Right atrium auricular region (tissue), 2 donors: ENCODE results near the gene BHLHA15. TPM values are rescaled to one million over a fixed set of nuclear protein-coding genes. Genes with fewer than 3 reads are reported as not detected.

Experiments used
- DNase-seq: peaks from one replicate; pipeline ENCODE4 v3.0.0-alpha.2; 2019; ENCODE audit warnings: low spot score
- H3K27ac ChIP-seq, 2 donors: fragments of 200-600 bp; sonication (generic); 1 replicate in 1 of 2; 2 replicates in 1 of 2; pipeline ENCODE4 v1.5.1; 2016 to 2019
- H3K27me3 ChIP-seq, 2 donors: fragments of 200-600 bp; sonication (generic); one replicate each; pipeline versions ENCODE4 v1.5.1 to v1.6.0; 2017 to 2019
- H3K36me3 ChIP-seq: fragments of 200-600 bp; sonication (generic); one replicate; pipeline ENCODE4 v1.5.1; 2016
- H3K4me1 ChIP-seq, 2 donors: fragments of 200-600 bp; sonication (generic); one replicate each; pipeline versions ENCODE4 v1.5.1 to v1.6.0; 2017 to 2019
- H3K4me3 ChIP-seq, 2 donors: fragments of 200-600 bp; sonication (generic); 1 replicate in 1 of 2; 2 replicates in 1 of 2; pipeline ENCODE4 v1.5.1; 2017 to 2019; ENCODE audit warnings: mild to moderate bottlenecking in 1 of 2, moderate library complexity in 1 of 2
- H3K9me3 ChIP-seq, 2 donors: fragments of 200-600 bp; sonication (generic); one replicate each; pipeline ENCODE4 v1.5.1; 2019
- total RNA-seq, 2 donors: library from RNA; depleted of rRNA; stranded (reverse); fragments of >200 nt; gene quantifications; one replicate each; pipeline ENCODE4 v1.1.0, GENCODE V29; 2016
- TF ChIP-seq, protein P1 (sequence below), 2 donors: fragments of 200-600 bp; sonication (generic); IDR thresholded peaks; one replicate each; pipeline ENCODE4 v1.5.1; 2019; ENCODE audit warnings: antibody characterized with exemption in 2 of 2

BHLHA15 gene
- total RNA-seq, 2 donors from 2014 or later, result 0.83 TPM; not detected in 1

DNA sequence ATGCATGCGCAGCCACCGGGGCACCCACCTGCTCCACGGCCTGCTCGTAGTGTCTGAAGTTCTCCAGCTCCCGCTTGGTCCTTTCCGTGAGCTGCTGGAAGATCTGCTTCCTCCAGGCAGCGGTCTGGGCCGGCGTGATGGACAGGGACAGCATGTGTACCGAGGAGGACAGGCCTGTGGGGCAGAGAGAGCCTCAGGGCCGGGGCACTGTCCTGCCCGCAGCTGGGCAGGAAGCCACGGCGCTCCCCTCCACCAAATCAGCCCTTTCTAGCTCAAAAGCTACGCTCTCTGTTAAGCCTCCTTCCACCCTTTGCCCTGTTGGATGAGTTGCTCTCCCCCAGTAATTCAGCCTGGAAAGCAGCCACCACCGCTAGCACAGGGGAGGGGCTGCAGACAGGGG lies 21.6 kb downstream of the BHLHA15 start:
- Histone ChIP-seq H3K27ac (no peak overlapping the region), H3K4me3 (no peak overlapping the region), H3K27me3 (no peaks in the 10 kb centered on the region), H3K4me1 (no peaks in the 10 kb centered on the region), H3K36me3 (peaks cover 11% of the 10 kb centered on the region), H3K9me3 (no peaks in the 10 kb centered on the region)
- TF ChIP-seq, protein P1, sequence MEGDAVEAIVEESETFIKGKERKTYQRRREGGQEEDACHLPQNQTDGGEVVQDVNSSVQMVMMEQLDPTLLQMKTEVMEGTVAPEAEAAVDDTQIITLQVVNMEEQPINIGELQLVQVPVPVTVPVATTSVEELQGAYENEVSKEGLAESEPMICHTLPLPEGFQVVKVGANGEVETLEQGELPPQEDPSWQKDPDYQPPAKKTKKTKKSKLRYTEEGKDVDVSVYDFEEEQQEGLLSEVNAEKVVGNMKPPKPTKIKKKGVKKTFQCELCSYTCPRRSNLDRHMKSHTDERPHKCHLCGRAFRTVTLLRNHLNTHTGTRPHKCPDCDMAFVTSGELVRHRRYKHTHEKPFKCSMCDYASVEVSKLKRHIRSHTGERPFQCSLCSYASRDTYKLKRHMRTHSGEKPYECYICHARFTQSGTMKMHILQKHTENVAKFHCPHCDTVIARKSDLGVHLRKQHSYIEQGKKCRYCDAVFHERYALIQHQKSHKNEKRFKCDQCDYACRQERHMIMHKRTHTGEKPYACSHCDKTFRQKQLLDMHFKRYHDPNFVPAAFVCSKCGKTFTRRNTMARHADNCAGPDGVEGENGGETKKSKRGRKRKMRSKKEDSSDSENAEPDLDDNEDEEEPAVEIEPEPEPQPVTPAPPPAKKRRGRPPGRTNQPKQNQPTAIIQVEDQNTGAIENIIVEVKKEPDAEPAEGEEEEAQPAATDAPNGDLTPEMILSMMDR (IDR thresholded peaks at IDR 0.05), result no peak
- DNase-seq, result no peak

DNA sequence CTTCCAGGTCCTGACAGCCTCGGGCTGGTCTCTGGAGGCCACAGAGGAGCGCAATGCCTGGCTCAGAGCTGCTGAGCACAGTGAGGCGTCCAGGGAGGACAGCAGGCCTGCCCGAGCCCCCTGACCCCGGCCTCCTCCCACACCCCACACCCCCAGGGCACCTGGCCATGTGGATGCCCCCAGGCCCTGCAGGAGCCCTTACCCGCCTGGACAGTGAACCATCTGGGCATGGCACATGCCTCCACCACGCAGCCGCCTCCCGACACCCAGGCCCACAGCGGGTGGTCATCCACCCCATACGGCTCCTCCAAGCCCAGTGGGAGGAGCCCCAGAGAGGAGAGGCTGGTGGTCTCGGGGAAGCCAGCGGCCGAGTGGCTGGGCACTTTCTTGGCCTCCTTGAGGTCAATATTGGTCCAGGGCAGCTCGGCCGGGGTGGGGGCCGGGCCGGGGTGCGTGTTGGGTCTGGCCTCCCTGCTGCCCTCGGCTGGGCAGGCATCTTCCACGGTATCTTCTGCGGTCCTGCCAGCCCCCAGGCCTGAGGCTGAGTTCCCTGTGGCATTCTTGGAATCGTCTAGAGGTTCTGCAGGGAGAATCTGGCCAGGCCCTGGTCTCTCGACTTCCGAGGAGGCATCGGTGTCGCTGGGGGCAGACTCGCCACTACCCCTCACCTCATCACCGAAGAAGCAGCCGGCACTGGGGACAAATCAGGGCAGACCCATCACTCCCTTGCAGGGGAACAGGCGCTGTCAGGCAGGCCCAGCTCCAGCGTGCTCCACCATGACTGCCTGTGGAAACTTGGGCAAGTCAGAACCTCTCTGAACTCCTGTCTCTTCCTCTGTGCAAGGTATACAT lies 22.2 kb downstream of the BHLHA15 start:
- H3K9me3 ChIP-seq, result no peaks in the 10 kb centered on the region
- H3K4me1 ChIP-seq, result no peaks in the 10 kb centered on the region
- no peak overlapping the region for H3K27ac ChIP-seq
- TF ChIP-seq, protein P1 (IDR thresholded peaks at IDR 0.05), result no peak
- no peaks in the 10 kb centered on the region for H3K27me3 ChIP-seq
- no peak for DNase-seq
- H3K36me3 ChIP-seq, result peaks cover 15% of the 10 kb centered on the region
- H3K4me3 ChIP-seq, result no peak overlapping the region

- Histone ChIP-seq H3K4me1 (no peaks in the 10 kb centered on the region), H3K27ac (no peak overlapping the region), H3K4me3 (no peak overlapping the region), H3K9me3 (no peaks in the 10 kb centered on the region), H3K27me3 (no peaks in the 10 kb centered on the region), H3K36me3 (peaks cover 26% of the 10 kb centered on the region)
- DNase-seq, result no peak
- TF ChIP-seq, protein P1 (IDR thresholded peaks at IDR 0.05), result no peak
Observed at GRCh38 chr7:98234429-98235147, 23.3 kb downstream of the BHLHA15 start.

GRCh38 chr7:98235901-98236300 lies 24.7 kb downstream of the BHLHA15 start:
- Histone ChIP-seq H3K4me1 (no peaks in the 10 kb centered on the region), H3K36me3 (peaks cover 37% of the 10 kb centered on the region)
- no peak for DNase-seq

DNA sequence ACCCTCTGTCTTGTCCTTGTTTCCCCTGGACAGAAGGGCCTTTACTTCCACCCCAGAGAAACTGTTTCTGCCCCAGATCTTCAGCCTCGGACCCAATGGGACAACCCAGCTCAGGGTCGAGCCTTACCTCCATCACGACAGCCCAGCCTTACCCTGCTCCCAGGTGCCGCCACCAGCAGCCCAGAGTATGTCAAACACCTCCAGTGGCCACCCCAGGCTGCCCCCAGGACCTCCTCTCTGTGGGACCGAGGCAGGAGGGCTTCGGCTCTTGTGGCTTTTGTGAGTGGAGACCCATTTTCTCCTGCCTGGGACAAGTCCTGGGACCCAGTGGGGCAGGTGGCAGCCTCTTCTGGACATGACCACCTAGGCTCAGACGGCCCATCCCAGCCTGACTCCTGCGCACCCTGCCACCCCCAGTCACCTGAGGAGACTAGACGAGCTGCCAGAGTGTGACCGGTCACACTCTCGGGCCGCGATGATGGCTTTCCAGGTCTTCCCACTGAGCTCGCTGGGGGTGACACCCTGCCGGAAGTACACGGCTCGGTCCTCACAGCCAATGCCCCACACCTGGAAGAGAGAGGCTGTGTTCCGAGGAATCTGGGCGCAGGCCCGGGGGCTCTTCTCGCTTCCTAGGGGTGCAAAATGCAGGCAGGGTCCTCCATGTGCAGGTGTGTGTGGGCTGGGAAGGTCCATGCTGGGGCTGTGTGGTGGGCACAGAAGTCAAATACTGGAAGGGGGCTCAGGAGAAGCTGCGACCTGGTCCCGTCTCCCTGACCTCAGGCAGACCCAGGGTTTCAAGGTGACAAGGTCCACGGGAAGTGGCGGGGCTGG lies 25.3 kb downstream of the BHLHA15 start:
- DNase-seq, result no peak
- Histone ChIP-seq H3K27me3 (no peaks in the 10 kb centered on the region), H3K9me3 (no peaks in the 10 kb centered on the region), H3K4me1 (no peaks in the 10 kb centered on the region), H3K27ac (no peak overlapping the region), H3K36me3 (peaks cover 39% of the 10 kb centered on the region), H3K4me3 (no peak overlapping the region)
- TF ChIP-seq, protein P1 (IDR thresholded peaks at IDR 0.05), result no peak

More at GRCh38 chr7:98235901-98236300, 24.7 kb downstream of the BHLHA15 start:
- H3K9me3 ChIP-seq, result no peaks in the 10 kb centered on the region
- TF ChIP-seq, protein P1 (IDR thresholded peaks at IDR 0.05), result no peak
- H3K4me3 ChIP-seq, result no peak overlapping the region
- no peak overlapping the region for H3K27ac ChIP-seq
- H3K27me3 ChIP-seq, result no peaks in the 10 kb centered on the region
